ENCODE data around the gene CNTF.
"Not testable (repeated sequence)": the region's sequence is repeated elsewhere in the genome, so short reads cannot be mapped to it uniquely, and the experiment has no call there.

CNTF gene

GRCh38 chr11:58622344-58622743, at the start of gene CNTF:
Gene CNTF, plus strand, starts transcription at chr11:58622665. Its CDS starts 88 bp downstream, at chr11:58622753.
- DNase-seq (ENCODE audit: low read depth in 2 of 2) = no peak

GRCh38 chr11:58572906-58573305, 49.6 kb upstream of the CNTF start:
- DNase-seq (ENCODE audit: low read depth in 2 of 2) = not testable (repeated sequence)

- DNase-seq (ENCODE audit: low read depth in 2 of 2) = peak; percentile 21 to 49
Measured at GRCh38 chr11:58573451-58574104, 48.9 kb upstream of the CNTF start.

- no peak for DNase-seq (ENCODE audit: low read depth in 2 of 2)
Measured at GRCh38 chr11:58574881-58575280, 47.6 kb upstream of the CNTF start.

GRCh38 chr11:58575377-58576020, 47.0 kb upstream of the CNTF start, which contains the start of gene LPXN:
Gene LPXN, minus strand, starts transcription at chr11:58575856. Its CDS starts 84 bp downstream, at chr11:58575772.
- peak in 1 of 2 donors; percentile 16 for DNase-seq (ENCODE audit: low read depth in 2 of 2)

- no peak for DNase-seq (ENCODE audit: low read depth in 2 of 2)
Measured at GRCh38 chr11:58576887-58577471, 45.5 kb upstream of the CNTF start.

- DNase-seq (ENCODE audit: low read depth in 2 of 2) = peak; percentile 56 to 69
Measured at GRCh38 chr11:58577555-58578135, 44.8 kb upstream of the CNTF start.

GRCh38 chr11:58578136-58578634, 44.3 kb upstream of the CNTF start:
- DNase-seq (ENCODE audit: low read depth in 2 of 2) = peak; percentile 83 to 86

GRCh38 chr11:58578635-58579191, 43.8 kb upstream of the CNTF start, which contains the start of gene ZFP91:
Gene ZFP91, plus strand, starts transcription at chr11:58579063. Its CDS starts 219 bp downstream, at chr11:58579282.
- DNase-seq (ENCODE audit: low read depth in 2 of 2) = peak; percentile 94 to 96

GRCh38 chr11:58579192-58580129, 43.0 kb upstream of the CNTF start:
- peak; percentile 87 to 88 for DNase-seq (ENCODE audit: low read depth in 2 of 2)

GRCh38 chr11:58580311-58580710, 42.2 kb upstream of the CNTF start:
- no peak for DNase-seq (ENCODE audit: low read depth in 2 of 2)

GRCh38 chr11:58582437-58582836, 40.0 kb upstream of the CNTF start:
- no peak for DNase-seq (ENCODE audit: low read depth in 2 of 2)

- DNase-seq (ENCODE audit: low read depth in 2 of 2) = no peak
Measured at GRCh38 chr11:58586998-58587397, 35.5 kb upstream of the CNTF start.

- DNase-seq (ENCODE audit: low read depth in 2 of 2) = no peak
Measured at GRCh38 chr11:58591659-58592058, 30.8 kb upstream of the CNTF start.

GRCh38 chr11:58592760-58593472, 29.5 kb upstream of the CNTF start:
- no peak for DNase-seq (ENCODE audit: low read depth in 2 of 2)

GRCh38 chr11:58594826-58595225, 27.6 kb upstream of the CNTF start:
- no peak for DNase-seq (ENCODE audit: low read depth in 2 of 2)

- no peak for DNase-seq (ENCODE audit: low read depth in 2 of 2)
Measured at GRCh38 chr11:58596621-58597020, 25.8 kb upstream of the CNTF start.

- no peak for DNase-seq (ENCODE audit: low read depth in 2 of 2)
Measured at GRCh38 chr11:58597486-58598144, 24.9 kb upstream of the CNTF start.

GRCh38 chr11:58600510-58600909, 22.0 kb upstream of the CNTF start:
- DNase-seq (ENCODE audit: low read depth in 2 of 2) = no peak
